ENCODE data around the gene HIF1AN.

GRCh38 chr10:100522107-100522801 is 13.5 kb upstream of the HIF1AN start:
- TF ChIP-seq CTCF (IDR thresholded peaks at IDR 0.05) (no peak), POLR2A (IDR thresholded peaks at IDR 0.05) (no peak)
